ENCODE data around the gene RRM2.

GRCh38 chr2:10164601-10165000 lies 42.1 kb downstream of the RRM2 start:
- TF ChIP-seq GATA2 (IDR thresholded peaks at IDR 0.05; ENCODE audit: low read depth, low read length) (no peak), GATA3 (IDR thresholded peaks at IDR 0.05; ENCODE audit: low read depth, low read length) (no peak)
